DND-41 (cell line): ENCODE measurements around the gene TFDP3.
A peak's percentile ranks its signal among the peaks of the same experiment; 100 is the strongest.

Experiments
- ATAC-seq: fragments of 200-7000 bp; cut with Tn5 transposase; 3 replicates; pipeline ENCODE4 v1.9.1; 2021; ENCODE audit warnings: low read depth; ENCODE audit not compliant: insufficient read depth
- DNase-seq: peaks from one replicate; pipeline ENCODE4 v3.0.0-alpha.2; 2020
- H2AFZ ChIP-seq: 2 replicates; pipeline ENCODE4 v1.6.0; 2012; ENCODE audit warnings: low read depth, low read length
- H3K27ac ChIP-seq: 2 replicates; pipeline ENCODE4 v1.5.1; 2012; ENCODE audit warnings: low read length, inconsistent platforms
- H3K27me3 ChIP-seq: fragments of 200-600 bp; sonication (generic); 2 replicates; pipeline ENCODE4 v1.6.0; 2012; ENCODE audit warnings: low read length, mild to moderate bottlenecking, inconsistent platforms; ENCODE audit not compliant: insufficient read depth, poor library complexity
- H3K36me3 ChIP-seq: 2 replicates; pipeline ENCODE4 v1.5.1; 2012; ENCODE audit warnings: low read length, inconsistent platforms; ENCODE audit not compliant: insufficient read depth
- H3K4me1 ChIP-seq: 2 replicates; pipeline ENCODE4 v1.5.1; 2012; ENCODE audit warnings: mild to moderate bottlenecking, low read length; ENCODE audit not compliant: insufficient read depth
- H3K4me2 ChIP-seq: 2 replicates; pipeline ENCODE4 v1.6.0; 2012; ENCODE audit warnings: mild to moderate bottlenecking, moderate library complexity, low read length, inconsistent platforms; ENCODE audit not compliant: insufficient read depth
- H3K4me3 ChIP-seq, 2 experiments: fragments of 200-600 bp in 1 of 2; shearing (Covaris generic) in 1 of 2; 2 replicates each; pipeline ENCODE4 v1.5.1; 2012 to 2016; ENCODE audit warnings: inconsistent platforms in 2 of 2, low read length in 2 of 2, mild to moderate bottlenecking in 2 of 2, low read depth in 1 of 2, moderate library complexity in 1 of 2
- H3K79me2 ChIP-seq: 2 replicates; pipeline ENCODE4 v1.6.0; 2012; ENCODE audit warnings: low read length, inconsistent platforms; ENCODE audit not compliant: insufficient read depth
- H3K9ac ChIP-seq: 2 replicates; pipeline ENCODE4 v1.6.0; 2012; ENCODE audit warnings: low read depth, mild to moderate bottlenecking, inconsistent platforms, low read length, moderate library complexity
- H3K9me3 ChIP-seq: 2 replicates; pipeline ENCODE4 v1.5.1; 2012; ENCODE audit warnings: low read length, moderate library complexity, mild to moderate bottlenecking, inconsistent platforms; ENCODE audit not compliant: insufficient read depth, severe bottlenecking
- H4K20me1 ChIP-seq: 2 replicates; pipeline ENCODE4 v1.6.0; 2012; ENCODE audit warnings: low read length; ENCODE audit not compliant: insufficient read depth
- EZH2 ChIP-seq: IDR thresholded peaks from 3 replicates; pipeline ENCODE4 v1.6.1; 2012; ENCODE audit warnings: borderline replicate concordance, low read depth, mild to moderate bottlenecking, moderate library complexity, low read length, inconsistent platforms; ENCODE audit not compliant: severe bottlenecking
- TF ChIP-seq, protein P1 (sequence below): IDR thresholded peaks from 2 replicates; pipeline ENCODE4 v1.5.1; 2012; ENCODE audit warnings: borderline replicate concordance, low read length, moderate library complexity, mild to moderate bottlenecking; ENCODE audit not compliant: poor library complexity, severe bottlenecking; ENCODE audit errors: extremely low read depth

TFDP3 gene

GRCh38 chrX:133235830-133236229 lies 17.7 kb upstream of the TFDP3 start:
- Histone ChIP-seq H4K20me1 (no peaks in the 10 kb centered on the region), H3K9me3 (no peaks in the 10 kb centered on the region), H3K4me1 (no peaks in the 10 kb centered on the region), H3K4me2 (no peak overlapping the region), H2AFZ (no peak overlapping the region), H3K79me2 (no peaks in the 10 kb centered on the region), H3K4me3 (no peak overlapping the region), H3K27ac (no peak overlapping the region), H3K36me3 (no peaks in the 10 kb centered on the region), H3K9ac (no peak overlapping the region), H3K27me3 (no peaks in the 10 kb centered on the region)
- ATAC-seq = no peak
- no peak for DNase-seq
- TF ChIP-seq EZH2 = no peak
- TF ChIP-seq, protein P1, sequence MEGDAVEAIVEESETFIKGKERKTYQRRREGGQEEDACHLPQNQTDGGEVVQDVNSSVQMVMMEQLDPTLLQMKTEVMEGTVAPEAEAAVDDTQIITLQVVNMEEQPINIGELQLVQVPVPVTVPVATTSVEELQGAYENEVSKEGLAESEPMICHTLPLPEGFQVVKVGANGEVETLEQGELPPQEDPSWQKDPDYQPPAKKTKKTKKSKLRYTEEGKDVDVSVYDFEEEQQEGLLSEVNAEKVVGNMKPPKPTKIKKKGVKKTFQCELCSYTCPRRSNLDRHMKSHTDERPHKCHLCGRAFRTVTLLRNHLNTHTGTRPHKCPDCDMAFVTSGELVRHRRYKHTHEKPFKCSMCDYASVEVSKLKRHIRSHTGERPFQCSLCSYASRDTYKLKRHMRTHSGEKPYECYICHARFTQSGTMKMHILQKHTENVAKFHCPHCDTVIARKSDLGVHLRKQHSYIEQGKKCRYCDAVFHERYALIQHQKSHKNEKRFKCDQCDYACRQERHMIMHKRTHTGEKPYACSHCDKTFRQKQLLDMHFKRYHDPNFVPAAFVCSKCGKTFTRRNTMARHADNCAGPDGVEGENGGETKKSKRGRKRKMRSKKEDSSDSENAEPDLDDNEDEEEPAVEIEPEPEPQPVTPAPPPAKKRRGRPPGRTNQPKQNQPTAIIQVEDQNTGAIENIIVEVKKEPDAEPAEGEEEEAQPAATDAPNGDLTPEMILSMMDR = no peak

DNA sequence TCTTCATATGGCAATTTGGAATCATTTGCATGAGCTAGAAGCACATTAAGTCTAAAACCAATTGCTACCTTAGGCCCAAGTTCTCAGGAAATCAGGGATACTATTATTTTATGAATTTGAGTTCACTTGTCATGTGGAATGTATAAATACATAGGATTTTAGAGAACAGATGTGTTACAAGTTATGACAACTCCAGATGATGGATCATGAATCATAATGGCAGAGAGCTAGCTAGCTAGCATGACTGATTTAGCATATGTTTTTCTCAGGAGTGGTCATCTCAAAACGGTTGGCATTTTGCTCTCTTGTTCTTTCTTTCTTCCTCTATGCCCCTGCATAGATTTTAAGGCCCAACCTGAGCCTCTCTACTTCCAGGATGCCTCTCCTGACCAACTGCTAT lies 14.2 kb upstream of the TFDP3 start:
- Histone ChIP-seq H3K79me2 (no peaks in the 10 kb centered on the region), H3K27me3 (no peaks in the 10 kb centered on the region), H2AFZ (no peak overlapping the region), H3K9ac (no peak overlapping the region), H3K4me2 (no peak overlapping the region), H3K36me3 (no peaks in the 10 kb centered on the region), H3K9me3 (no peaks in the 10 kb centered on the region), H3K4me3 (no peak overlapping the region), H4K20me1 (no peaks in the 10 kb centered on the region), H3K4me1 (no peaks in the 10 kb centered on the region), H3K27ac (no peak overlapping the region)
- DNase-seq (no peak), ATAC-seq (no peak)
- TF ChIP-seq EZH2 = no peak
- TF ChIP-seq, protein P1 = no peak

GRCh38 chrX:133229361-133229760 lies 11.2 kb upstream of the TFDP3 start:
- Histone ChIP-seq H3K9ac (no peak overlapping the region), H3K79me2 (no peaks in the 10 kb centered on the region), H3K4me1 (no peaks in the 10 kb centered on the region), H3K9me3 (no peaks in the 10 kb centered on the region), H2AFZ (no peak overlapping the region), H3K36me3 (no peaks in the 10 kb centered on the region), H3K27ac (no peak overlapping the region), H4K20me1 (no peaks in the 10 kb centered on the region), H3K27me3 (no peaks in the 10 kb centered on the region), H3K4me3 (no peak overlapping the region), H3K4me2 (no peak overlapping the region)
- no peak for DNase-seq
- TF ChIP-seq, protein P1 = no peak
- TF ChIP-seq EZH2 = no peak
- ATAC-seq = no peak

DNA sequence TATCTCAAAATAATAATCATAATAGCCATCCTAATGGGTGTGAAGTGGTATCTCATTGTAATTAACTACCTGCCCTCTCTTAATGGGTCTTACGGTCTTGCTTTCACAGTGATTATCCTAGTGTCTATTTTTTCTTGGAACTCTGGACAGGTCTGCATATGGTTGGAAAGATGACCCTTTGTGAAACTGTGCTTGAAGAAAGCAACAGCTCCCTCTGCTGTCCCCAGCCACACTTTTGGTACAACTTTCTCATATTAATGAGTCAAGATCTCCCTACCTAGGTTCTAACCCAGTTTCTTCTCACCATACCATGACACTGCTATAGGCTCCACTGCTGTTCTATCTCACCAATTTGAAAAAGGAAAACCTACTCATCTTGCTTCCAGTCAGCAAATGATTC lies 2.4 kb downstream of the TFDP3 start:
- ATAC-seq = no peak
- Histone ChIP-seq H3K9me3 (no peaks in the 10 kb centered on the region), H3K79me2 (no peaks in the 10 kb centered on the region), H3K9ac (no peak overlapping the region), H3K27ac (no peak overlapping the region), H3K36me3 (no peaks in the 10 kb centered on the region), H2AFZ (no peak overlapping the region), H3K4me2 (no peak overlapping the region), H3K4me1 (no peaks in the 10 kb centered on the region), H3K27me3 (no peaks in the 10 kb centered on the region), H3K4me3 (no peak overlapping the region), H4K20me1 (no peaks in the 10 kb centered on the region)
- peak; percentile 4 for DNase-seq
- TF ChIP-seq EZH2 = no peak
- TF ChIP-seq, protein P1 = peak; percentile 34
